Measurements from ENCODE around the gene RFX2.

GRCh38 chr19:5957170-5957569 is 153.1 kb downstream of the RFX2 start:
- no peak for TF ChIP-seq SPI1 (IDR thresholded peaks at IDR 0.05; ENCODE audit: borderline replicate concordance, low read depth, low read length)
- no peak for TF ChIP-seq HIVEP1 (CRISPR knock-in tag; IDR thresholded peaks at IDR 0.05)
- TF ChIP-seq ETS1 (conservative IDR thresholded peaks at IDR 0.05; ENCODE audit: control insufficient read depth, low read depth, low read length) = no peak
- TF ChIP-seq CREB1 (IDR thresholded peaks at IDR 0.05) = no peak
- TF ChIP-seq CREB1 (CRISPR knock-in tag; IDR thresholded peaks at IDR 0.05) = no peak
